GM21786 (cell line): ENCODE results near the gene PKIG.
"Not testable (repeated sequence)": the region's sequence is repeated elsewhere in the genome, so short reads cannot be mapped to it uniquely, and the experiment has no call there.

Experiments used
- ATAC-seq: cut with Tn5 transposase; IDR thresholded peaks from one replicate; pipeline ENCODE4 v1.9.1; 2021; ENCODE audit not compliant: unreplicated experiment

PKIG gene

GRCh38 chr20:44571362-44571988, 10.9 kb upstream of the PKIG start:
- ATAC-seq, result no peak

- ATAC-seq, result no peak
These were observed 9.6 kb upstream of the PKIG start for GRCh38 chr20:44572551-44573500.

- ATAC-seq, result no peak
These were observed 8.9 kb upstream of the PKIG start for GRCh38 chr20:44573501-44573869.

- no peak for ATAC-seq
These were observed 8.0 kb upstream of the PKIG start for GRCh38 chr20:44574372-44574771.

GRCh38 chr20:44576297-44576696, 6.1 kb upstream of the PKIG start:
- ATAC-seq, result no peak

GRCh38 chr20:44579313-44580081, 2.9 kb upstream of the PKIG start:
- no peak for ATAC-seq

- no peak for ATAC-seq
These were observed 1.7 kb upstream of the PKIG start for GRCh38 chr20:44580581-44581268.

GRCh38 chr20:44581515-44581914, 864 bp upstream of the PKIG start:
- no peak for ATAC-seq

- no peak for ATAC-seq
These were observed 778 bp downstream of the PKIG start for GRCh38 chr20:44583157-44583556.

GRCh38 chr20:44584162-44584561, 1.8 kb downstream of the PKIG start:
- no peak for ATAC-seq

- ATAC-seq, result no peak
These were observed 2.9 kb downstream of the PKIG start for GRCh38 chr20:44585057-44585963.

- peak; percentile 67 for ATAC-seq
These were observed 4.0 kb downstream of the PKIG start for GRCh38 chr20:44586289-44586911.

- no peak for ATAC-seq
These were observed 4.9 kb downstream of the PKIG start for GRCh38 chr20:44587035-44587980.

GRCh38 chr20:44588321-44588720, 5.9 kb downstream of the PKIG start:
- ATAC-seq, result not testable (repeated sequence)

- ATAC-seq, result no peak
These were observed 7.2 kb downstream of the PKIG start for GRCh38 chr20:44589537-44589936.

- ATAC-seq, result no peak
These were observed 8.8 kb downstream of the PKIG start for GRCh38 chr20:44590980-44591778.

- no peak for ATAC-seq
These were observed 10.0 kb downstream of the PKIG start for GRCh38 chr20:44592366-44592765.

- no peak for ATAC-seq
These were observed 11.4 kb downstream of the PKIG start for GRCh38 chr20:44593751-44594150.
